Caco-2 (cell line): ENCODE results near the gene ANKRD12. TPM values are rescaled to one million over a fixed set of nuclear protein-coding genes. Genes with fewer than 3 reads are reported as not detected.
A peak's percentile ranks its signal among the peaks of the same experiment; 100 is the strongest.

Source experiments
- BruUV-seq: library from RNA; stranded (reverse); fragments of 400-500 nt; replicated peaks from 2 replicates; lab custom pipeline; 2021; lab: Mats Ljungman, UMichigan
- CTCF ChIA-PET: fragments of 300-600 bp; sonication (Branson Sonifier 250); formaldehyde crosslinking; loops from one replicate; lab custom pipeline; 2022; ENCODE audit warnings: antibody characterized with exemption; lab: Charles Lee
- POLR2A ChIA-PET: fragments of 300-600 bp; sonication (Branson Sonifier 250); formaldehyde crosslinking; loops from one replicate; lab custom pipeline; 2022; ENCODE audit warnings: antibody characterized with exemption; lab: Charles Lee
- DNase-seq, 2 experiments: peaks; one replicate each; pipeline versions ENCODE4 v3.0.0 to v3.0.0-alpha.2; 2020 to 2022
- H3K27me3 ChIP-seq: replicated peaks from 2 replicates; pipeline ENCODE4 v1.6.0; 2011; ENCODE audit warnings: low read length; ENCODE audit not compliant: control insufficient read depth, insufficient read depth
- H3K36me3 ChIP-seq: 2 replicates; pipeline ENCODE4 v1.5.1; 2011; ENCODE audit warnings: low read length; ENCODE audit not compliant: control insufficient read depth, insufficient read depth
- H3K4me1 ChIP-seq: fragments of 250-450 bp; sonication (Bioruptor Pico); 2 replicates; pipeline ENCODE4 v1.5.1; 2020; ENCODE audit warnings: mild to moderate bottlenecking
- H3K4me3 ChIP-seq: 2 replicates; pipeline ENCODE4 v1.5.1; 2011; ENCODE audit warnings: low read depth, mild to moderate bottlenecking, control low read depth, low read length
- H3K9me3 ChIP-seq: fragments of 250-450 bp; sonication (Bioruptor Pico); 2 replicates; pipeline ENCODE4 v1.5.1; 2020; ENCODE audit warnings: mild to moderate bottlenecking, moderate library complexity
- H3K27ac Mint-ChIP-seq: one replicate; pipeline ENCODE4 v1.8.0; 2022; ENCODE audit warnings: mixed read lengths; ENCODE audit not compliant: unreplicated experiment
- H3K27me3 Mint-ChIP-seq: one replicate; pipeline ENCODE4 v1.8.0; 2022; ENCODE audit warnings: mixed read lengths; ENCODE audit not compliant: insufficient read depth, unreplicated experiment
- H3K36me3 Mint-ChIP-seq: one replicate; pipeline ENCODE4 v1.8.0; 2022; ENCODE audit warnings: mild to moderate bottlenecking, mixed read lengths; ENCODE audit not compliant: insufficient read depth, unreplicated experiment
- H3K4me1 Mint-ChIP-seq: one replicate; pipeline ENCODE4 v1.8.0; 2022; ENCODE audit warnings: low read depth, mixed read lengths; ENCODE audit not compliant: unreplicated experiment
- H3K4me3 Mint-ChIP-seq: one replicate; pipeline ENCODE4 v1.8.0; 2022; ENCODE audit warnings: mild to moderate bottlenecking, moderate library complexity, mixed read lengths; ENCODE audit not compliant: unreplicated experiment
- H3K9me3 Mint-ChIP-seq: one replicate; pipeline ENCODE4 v1.8.0; 2022; ENCODE audit warnings: mixed read lengths; ENCODE audit not compliant: unreplicated experiment
- intact Hi-C: fragments of 100-400 bp; cut with micrococcal nuclease; formaldehyde crosslinking; loops from one replicate; pipeline ENCODE4 v1.10.0; 2022; ENCODE audit not compliant: unreplicated experiment
- total RNA-seq: library from RNA; stranded (reverse); gene quantifications from 2 replicates; pipeline ENCODE4 v1.2.3, GENCODE V29; 2022
- TF ChIP-seq, protein P1 (sequence below), 2 experiments: fragments of 200-600 bp in 1 of 2; IDR thresholded peaks; 1 replicate in 1 of 2; 2 replicates in 1 of 2; pipeline versions ENCODE4 v1.5.1 to v1.8.0; 2011 to 2022; ENCODE audit warnings: antibody characterized with exemption in 1 of 2, control low read depth in 1 of 2, inconsistent platforms in 1 of 2, low read depth in 1 of 2, low read length in 1 of 2, mild to moderate bottlenecking in 1 of 2, moderate library complexity in 1 of 2; ENCODE audit not compliant: insufficient read depth in 1 of 2, severe bottlenecking in 1 of 2, unreplicated experiment in 1 of 2

The ANKRD12 gene
- total RNA-seq, 1 experiment from 2014 or later, result 33.2 TPM

- H3K27me3 Mint-ChIP-seq, result no peaks in the 10 kb centered on the region
- no peaks in the 10 kb centered on the region for H3K4me1 Mint-ChIP-seq
- no TSS peak for BruUV-seq
- no peak for DNase-seq
- POLR2A ChIA-PET, result no interaction called here
- no peaks in the 10 kb centered on the region for H3K4me1 ChIP-seq
- H3K9me3 Mint-ChIP-seq, result peaks cover 10% of the 10 kb centered on the region
- H3K4me3 Mint-ChIP-seq, result no peak overlapping the region
- TF ChIP-seq, protein P1, sequence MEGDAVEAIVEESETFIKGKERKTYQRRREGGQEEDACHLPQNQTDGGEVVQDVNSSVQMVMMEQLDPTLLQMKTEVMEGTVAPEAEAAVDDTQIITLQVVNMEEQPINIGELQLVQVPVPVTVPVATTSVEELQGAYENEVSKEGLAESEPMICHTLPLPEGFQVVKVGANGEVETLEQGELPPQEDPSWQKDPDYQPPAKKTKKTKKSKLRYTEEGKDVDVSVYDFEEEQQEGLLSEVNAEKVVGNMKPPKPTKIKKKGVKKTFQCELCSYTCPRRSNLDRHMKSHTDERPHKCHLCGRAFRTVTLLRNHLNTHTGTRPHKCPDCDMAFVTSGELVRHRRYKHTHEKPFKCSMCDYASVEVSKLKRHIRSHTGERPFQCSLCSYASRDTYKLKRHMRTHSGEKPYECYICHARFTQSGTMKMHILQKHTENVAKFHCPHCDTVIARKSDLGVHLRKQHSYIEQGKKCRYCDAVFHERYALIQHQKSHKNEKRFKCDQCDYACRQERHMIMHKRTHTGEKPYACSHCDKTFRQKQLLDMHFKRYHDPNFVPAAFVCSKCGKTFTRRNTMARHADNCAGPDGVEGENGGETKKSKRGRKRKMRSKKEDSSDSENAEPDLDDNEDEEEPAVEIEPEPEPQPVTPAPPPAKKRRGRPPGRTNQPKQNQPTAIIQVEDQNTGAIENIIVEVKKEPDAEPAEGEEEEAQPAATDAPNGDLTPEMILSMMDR (IDR thresholded peaks at IDR 0.05; ENCODE audit: insufficient read depth in 1 of 2, low read depth in 1 of 2, low read length in 1 of 2, severe bottlenecking in 1 of 2, unreplicated experiment in 1 of 2), result no peak
- H3K36me3 ChIP-seq, result no peaks in the 10 kb centered on the region
- no peak overlapping the region for H3K4me3 ChIP-seq
- no peaks in the 10 kb centered on the region for H3K27me3 ChIP-seq
- CTCF ChIA-PET, result no interaction called here
- peaks cover 21% of the 10 kb centered on the region for H3K36me3 Mint-ChIP-seq
- H3K27ac Mint-ChIP-seq, result no peak overlapping the region
- intact Hi-C loops, result no loop called here
- no peaks in the 10 kb centered on the region; the same call in 1 of the 2 replicates for H3K9me3 ChIP-seq
Observed at GRCh38 chr18:9184998-9185613, 48.5 kb downstream of the ANKRD12 start.

- no TSS peak for BruUV-seq
- no peaks in the 10 kb centered on the region for H3K36me3 ChIP-seq
- no peaks in the 10 kb centered on the region for H3K9me3 ChIP-seq
- intact Hi-C loops, result no loop called here
- Mint-ChIP-seq H3K36me3 (peaks cover 34% of the 10 kb centered on the region), H3K27ac (no peak overlapping the region), H3K27me3 (no peaks in the 10 kb centered on the region), H3K9me3 (peaks cover 5% of the 10 kb centered on the region), H3K4me3 (no peak overlapping the region), H3K4me1 (no peaks in the 10 kb centered on the region)
- H3K4me1 ChIP-seq, result no peaks in the 10 kb centered on the region
- H3K27me3 ChIP-seq, result no peaks in the 10 kb centered on the region
- ChIA-PET POLR2A (no interaction called here), CTCF (interaction anchor here (0.6 to 1.0 kb wide), 4 partner anchors 12 to 146 kb away, joined by 3 to 5 read pairs (median 4); partner anchors contain the start of gene TWSG1)
- peak in 1 of 2 experiments; percentile 2 for DNase-seq
- no peak overlapping the region for H3K4me3 ChIP-seq
- TF ChIP-seq, protein P1 (IDR thresholded peaks at IDR 0.05; ENCODE audit: insufficient read depth in 1 of 2, low read depth in 1 of 2, low read length in 1 of 2, severe bottlenecking in 1 of 2, unreplicated experiment in 1 of 2), result no peak
Observed at GRCh38 chr18:9188359-9189231, 52.0 kb downstream of the ANKRD12 start.

- Histone ChIP-seq H3K4me3 (no peak overlapping the region), H3K9me3 (no peaks in the 10 kb centered on the region), H3K36me3 (no peaks in the 10 kb centered on the region), H3K4me1 (no peaks in the 10 kb centered on the region), H3K27me3 (no peaks in the 10 kb centered on the region)
- Mint-ChIP-seq H3K4me3 (no peak overlapping the region), H3K27ac (no peak overlapping the region), H3K9me3 (no peaks in the 10 kb centered on the region), H3K4me1 (no peaks in the 10 kb centered on the region), H3K36me3 (peaks cover 34% of the 10 kb centered on the region), H3K27me3 (no peaks in the 10 kb centered on the region)
- CTCF ChIA-PET, result no interaction called here
- TF ChIP-seq, protein P1 (IDR thresholded peaks at IDR 0.05; ENCODE audit: insufficient read depth in 1 of 2, low read depth in 1 of 2, low read length in 1 of 2, severe bottlenecking in 1 of 2, unreplicated experiment in 1 of 2), result no peak
- no peak for DNase-seq
- intact Hi-C loops, result no loop called here
- POLR2A ChIA-PET, result no interaction called here
- BruUV-seq, result no TSS peak
Observed at GRCh38 chr18:9189491-9189890, 52.9 kb downstream of the ANKRD12 start.
